Osteocyte (in vitro differentiated cells): Measurements from ENCODE around the gene ZBTB7B. TPM values are rescaled to one million over a fixed set of nuclear protein-coding genes. Genes with fewer than 3 reads are reported as not detected.

Experiments
- DNase-seq: peaks from one replicate; pipeline ENCODE4 v3.0.0; 2021; ENCODE audit warnings: mixed read lengths; ENCODE audit not compliant: unreplicated experiment; ENCODE audit errors: extremely low spot score
- H3K27ac Mint-ChIP-seq: one replicate; pipeline ENCODE4 v1.8.0; 2021; ENCODE audit warnings: mild to moderate bottlenecking, mixed read lengths; ENCODE audit not compliant: unreplicated experiment
- H3K27me3 Mint-ChIP-seq: one replicate; pipeline ENCODE4 v1.8.0; 2021; ENCODE audit warnings: mixed read lengths; ENCODE audit not compliant: unreplicated experiment
- H3K36me3 Mint-ChIP-seq: one replicate; pipeline ENCODE4 v1.8.0; 2021; ENCODE audit warnings: mixed read lengths; ENCODE audit not compliant: unreplicated experiment
- H3K4me1 Mint-ChIP-seq: one replicate; pipeline ENCODE4 v1.8.0; 2021; ENCODE audit warnings: mixed read lengths; ENCODE audit not compliant: unreplicated experiment
- H3K4me3 Mint-ChIP-seq: one replicate; pipeline ENCODE4 v1.8.0; 2021; ENCODE audit warnings: mild to moderate bottlenecking, moderate library complexity, mixed read lengths; ENCODE audit not compliant: unreplicated experiment
- H3K9me3 Mint-ChIP-seq: one replicate; pipeline ENCODE4 v1.8.0; 2021; ENCODE audit warnings: mixed read lengths; ENCODE audit not compliant: unreplicated experiment
- CTCF ChIP-seq: fragments of 200-600 bp; sonication (generic); IDR thresholded peaks from 2 replicates; pipeline ENCODE4 v1.5.0; 2021; ENCODE audit warnings: antibody characterized with exemption, mild to moderate bottlenecking, moderate library complexity
- total RNA-seq: library from RNA; stranded (reverse); gene quantifications from 2 replicates; pipeline ENCODE4 v1.2.1, GENCODE V29; 2021

Gene ZBTB7B
- total RNA-seq, 1 donor from 2014 or later = 37.8 TPM

GRCh38 chr1:155019377-155020245 lies 17.0 kb downstream of the ZBTB7B start:
- no peak for DNase-seq
- no peaks in the 10 kb centered on the region for H3K27me3 Mint-ChIP-seq
- TF ChIP-seq CTCF = no peak
- H3K27ac Mint-ChIP-seq = peak overlapping the region; percentile 64
- no peaks in the 10 kb centered on the region for H3K36me3 Mint-ChIP-seq
- no peaks in the 10 kb centered on the region for H3K9me3 Mint-ChIP-seq
- H3K4me1 Mint-ChIP-seq = peaks cover 38% of the 10 kb centered on the region
- no peak overlapping the region for H3K4me3 Mint-ChIP-seq

- no peak for DNase-seq
- H3K4me3 Mint-ChIP-seq = no peak overlapping the region
- H3K36me3 Mint-ChIP-seq = no peaks in the 10 kb centered on the region
- H3K9me3 Mint-ChIP-seq = no peaks in the 10 kb centered on the region
- no peak for TF ChIP-seq CTCF
- H3K27me3 Mint-ChIP-seq = no peaks in the 10 kb centered on the region
- no peak overlapping the region for H3K27ac Mint-ChIP-seq
- H3K4me1 Mint-ChIP-seq = peaks cover 34% of the 10 kb centered on the region
Observed at GRCh38 chr1:155022136-155022926, 19.7 kb downstream of the ZBTB7B start.

GRCh38 chr1:155022927-155023236 lies 20.3 kb downstream of the ZBTB7B start:
- Mint-ChIP-seq H3K27me3 (no peaks in the 10 kb centered on the region), H3K27ac (no peak overlapping the region), H3K36me3 (no peaks in the 10 kb centered on the region), H3K9me3 (no peaks in the 10 kb centered on the region), H3K4me3 (no peak overlapping the region), H3K4me1 (peaks cover 29% of the 10 kb centered on the region)
- no peak for DNase-seq
- no peak for TF ChIP-seq CTCF

- H3K36me3 Mint-ChIP-seq = no peaks in the 10 kb centered on the region
- no peak for DNase-seq
- H3K27me3 Mint-ChIP-seq = no peaks in the 10 kb centered on the region
- H3K9me3 Mint-ChIP-seq = no peaks in the 10 kb centered on the region
- peaks cover 23% of the 10 kb centered on the region for H3K4me1 Mint-ChIP-seq
- no peak overlapping the region for H3K4me3 Mint-ChIP-seq
- TF ChIP-seq CTCF = no peak
- no peak overlapping the region for H3K27ac Mint-ChIP-seq
Observed at GRCh38 chr1:155023627-155024026, 21.0 kb downstream of the ZBTB7B start.

- H3K36me3 Mint-ChIP-seq = no peaks in the 10 kb centered on the region
- peaks cover 18% of the 10 kb centered on the region for H3K4me1 Mint-ChIP-seq
- no peak overlapping the region for H3K27ac Mint-ChIP-seq
- no peaks in the 10 kb centered on the region for H3K9me3 Mint-ChIP-seq
- H3K4me3 Mint-ChIP-seq = no peak overlapping the region
- TF ChIP-seq CTCF = no peak
- no peaks in the 10 kb centered on the region for H3K27me3 Mint-ChIP-seq
- no peak for DNase-seq
Observed at GRCh38 chr1:155024315-155024714, 21.7 kb downstream of the ZBTB7B start.
